HEK293 (cell line): ENCODE data around the gene COPS9.

Experiments
- CTCF ChIP-seq: fragments of 450-650 bp; formaldehyde crosslinking; IDR thresholded peaks from 2 replicates; pipeline ENCODE4 v1.5.1; 2016; ENCODE audit warnings: missing biosample characterization, missing genetic modification characterization
- IKZF3 ChIP-seq: fragments of 450-650 bp; IDR thresholded peaks from 2 replicates; pipeline ENCODE4 v1.5.0; 2018; ENCODE audit warnings: missing biosample characterization, mild to moderate bottlenecking, missing genetic modification characterization, moderate library complexity
- OVOL3 ChIP-seq: fragments of 450-650 bp; formaldehyde crosslinking; IDR thresholded peaks from 2 replicates; pipeline ENCODE4 v1.5.1; 2016; ENCODE audit warnings: missing biosample characterization, missing genetic modification characterization
- ZFP41 ChIP-seq: fragments of 450-650 bp; formaldehyde crosslinking; IDR thresholded peaks from 2 replicates; pipeline ENCODE4 v1.5.1; 2016; ENCODE audit warnings: missing biosample characterization, missing genetic modification characterization, borderline replicate concordance
- ZNF341 ChIP-seq: fragments of 450-650 bp; formaldehyde crosslinking; IDR thresholded peaks from 2 replicates; pipeline ENCODE4; 2016; ENCODE audit warnings: low read depth, missing biosample characterization, missing genetic modification characterization
- ZNF518A ChIP-seq: fragments of 450-650 bp; formaldehyde crosslinking; conservative IDR thresholded peaks from 2 replicates; pipeline ENCODE4 v1.5.1; 2016; ENCODE audit warnings: low read depth, missing biosample characterization, missing genetic modification characterization

- TF ChIP-seq CTCF (tag by site-specific recombination) (no peak), ZNF518A (tag by site-specific recombination) (no peak), ZFP41 (no peak), IKZF3 (tag by site-specific recombination) (no peak), ZNF341 (no peak), OVOL3 (tag by site-specific recombination) (no peak)
These were observed 33.0 kb downstream of the COPS9 start for GRCh38 chr2:240103136-240103535.
